GM18951 (cell line): ENCODE data around the gene MTARC2.

Source experiments
- POLR2A ChIP-seq: IDR thresholded peaks from 4 replicates; pipeline ENCODE4 v1.6.1; 2011; ENCODE audit warnings: mild to moderate bottlenecking; ENCODE audit not compliant: insufficient read length, insufficient read depth; ENCODE audit errors: extremely low read depth
- in situ Hi-C: fragments of 300-500 bp; cut with MboI; formaldehyde crosslinking; loops from one replicate; pipeline ENCODE4 v1.12.0; 2022; ENCODE audit warnings: low sequenced_read_pairs, mixed read lengths, inconsistent platforms; ENCODE audit not compliant: unreplicated experiment

The MTARC2 gene

GRCh38 chr1:220764757-220765156 is 16.6 kb downstream of the MTARC2 start:
- TF ChIP-seq POLR2A = no peak
- in situ Hi-C loops = loop anchor here (25.0 kb wide), 1 partner anchor 477 kb away; no protein-coding TSS in a partner anchor

DNA sequence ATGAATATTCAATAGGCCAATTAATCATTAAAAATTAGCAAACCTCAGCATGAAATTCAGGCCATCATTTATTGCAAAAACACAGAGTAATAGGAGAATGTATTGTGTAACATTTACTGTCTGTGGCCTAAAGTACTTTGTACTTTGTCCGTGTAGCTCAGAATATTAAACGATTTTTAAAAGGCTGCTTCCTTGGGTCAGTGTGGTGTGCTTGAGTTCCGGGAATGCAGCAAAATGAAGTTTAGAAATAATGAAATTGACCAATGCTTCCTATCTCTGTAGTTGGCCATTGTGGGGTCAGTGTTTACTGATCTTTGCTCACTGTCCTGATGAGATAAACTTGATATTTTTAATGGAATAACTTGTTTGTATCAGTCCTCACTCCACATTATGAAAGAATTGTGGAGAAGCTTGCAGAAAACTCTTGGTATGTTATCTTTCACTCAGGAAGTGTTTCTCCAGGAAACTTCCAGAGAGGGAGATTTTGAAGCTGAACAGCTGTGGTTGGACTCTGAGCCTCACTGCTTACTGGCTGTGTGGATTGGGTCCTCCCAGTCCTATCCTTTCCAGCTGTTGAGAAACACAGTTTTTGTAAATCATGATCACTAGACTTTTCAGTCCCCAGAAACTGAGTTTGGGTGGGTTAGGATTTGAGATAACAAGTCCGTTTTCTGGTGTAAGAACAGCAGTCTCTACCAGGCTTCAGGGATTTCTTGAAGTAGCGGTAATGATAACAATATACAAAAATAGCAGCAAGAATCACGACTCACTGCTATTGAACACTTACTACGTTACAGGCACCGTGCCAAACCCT is 19.4 kb downstream of the MTARC2 start:
- TF ChIP-seq POLR2A = no peak
- in situ Hi-C loops = loop anchor here (25.0 kb wide), 1 partner anchor 480 kb away; no protein-coding TSS in a partner anchor

DNA sequence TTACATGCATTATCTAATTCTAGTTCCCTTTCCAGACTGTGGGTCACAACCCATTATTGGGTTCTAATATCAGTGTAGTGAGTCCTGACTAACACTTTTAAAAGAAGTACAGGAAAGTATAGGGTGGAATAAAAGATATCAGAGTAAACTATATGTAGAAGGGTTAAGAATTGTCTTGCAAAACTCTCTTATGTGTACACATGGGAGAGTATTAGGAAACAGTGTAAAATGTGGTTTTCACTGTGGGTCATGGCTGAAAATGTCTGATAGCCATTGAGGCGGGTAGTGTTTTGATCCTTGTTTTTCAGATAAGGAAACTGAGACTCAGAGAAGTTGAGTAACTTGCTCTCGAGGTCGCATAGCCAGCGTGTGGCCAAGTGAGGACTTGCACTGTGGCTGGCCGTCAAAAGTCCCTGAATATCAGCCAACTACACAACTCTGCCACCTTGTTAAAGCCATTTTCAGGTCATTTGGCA is 20.0 kb downstream of the MTARC2 start:
- no peak for TF ChIP-seq POLR2A
- in situ Hi-C loops = loop anchor here (25.0 kb wide), 1 partner anchor 481 kb away; no protein-coding TSS in a partner anchor

DNA sequence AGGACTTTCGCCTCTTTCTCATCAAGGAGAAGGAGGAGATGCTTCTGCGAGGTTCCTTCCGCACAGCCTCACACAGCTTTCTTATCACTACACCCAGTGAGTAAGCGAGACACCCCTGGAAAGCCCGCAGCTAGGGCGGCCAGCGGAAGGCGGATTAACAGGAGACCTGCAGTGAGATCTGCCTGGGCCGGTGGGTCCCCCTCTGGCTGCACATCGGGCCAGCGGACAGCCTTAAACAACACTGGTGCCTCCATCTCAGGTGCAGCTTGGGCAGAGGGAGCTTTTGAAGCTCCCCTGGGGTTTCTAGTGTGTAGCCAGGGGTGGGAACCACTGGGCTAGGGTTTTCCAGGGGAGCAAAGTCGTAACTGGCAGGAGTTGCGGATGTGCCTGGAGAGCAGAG is 21.1 kb downstream of the MTARC2 start:
- no peak for TF ChIP-seq POLR2A
- in situ Hi-C loops = loop anchor here (25.0 kb wide), 1 partner anchor 482 kb away; no protein-coding TSS in a partner anchor

GRCh38 chr1:220770245-220770913 is 22.3 kb downstream of the MTARC2 start:
- no peak for TF ChIP-seq POLR2A
- in situ Hi-C loops = loop anchor here (25.0 kb wide), 1 partner anchor 483 kb away; no protein-coding TSS in a partner anchor

- TF ChIP-seq POLR2A = no peak
- in situ Hi-C loops = loop anchor here (25.0 kb wide), 1 partner anchor 486 kb away; no protein-coding TSS in a partner anchor
Measured at GRCh38 chr1:220772846-220773245, 24.7 kb downstream of the MTARC2 start.

DNA sequence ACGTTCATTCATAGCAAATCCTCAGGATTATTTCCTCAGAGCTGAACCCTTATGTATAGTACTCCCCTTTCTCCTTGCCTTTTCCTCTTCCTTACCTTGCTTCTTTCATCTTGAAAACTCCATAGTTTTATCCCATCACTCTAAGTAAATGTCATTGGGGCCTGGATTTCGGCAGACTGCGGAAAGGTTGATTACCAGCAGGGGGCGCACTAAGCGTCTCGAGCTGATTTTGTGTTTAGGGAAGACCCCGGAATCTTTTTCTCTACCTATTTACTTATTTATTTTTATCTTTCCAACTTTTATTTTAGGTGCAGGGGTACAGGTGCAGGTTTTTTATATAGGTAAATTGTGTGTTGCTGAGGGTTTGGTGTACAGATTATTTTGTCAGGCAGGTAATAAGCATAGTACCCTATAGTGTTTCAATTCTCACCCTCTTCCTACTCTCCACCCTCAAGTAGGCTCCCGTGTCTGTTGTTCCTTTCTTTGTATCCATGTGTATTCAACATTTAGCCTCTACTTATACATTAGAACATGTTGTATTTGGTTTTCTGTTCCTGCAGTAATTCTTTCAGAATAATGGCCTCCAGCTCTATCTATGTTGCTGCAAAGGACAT is 27.2 kb downstream of the MTARC2 start:
- in situ Hi-C loops = no loop called here
- TF ChIP-seq POLR2A = no peak

GRCh38 chr1:220776254-220776653 is 28.1 kb downstream of the MTARC2 start:
- no peak for TF ChIP-seq POLR2A
- in situ Hi-C loops = no loop called here

GRCh38 chr1:220776720-220777326 is 28.7 kb downstream of the MTARC2 start:
- in situ Hi-C loops = no loop called here
- no peak for TF ChIP-seq POLR2A

DNA sequence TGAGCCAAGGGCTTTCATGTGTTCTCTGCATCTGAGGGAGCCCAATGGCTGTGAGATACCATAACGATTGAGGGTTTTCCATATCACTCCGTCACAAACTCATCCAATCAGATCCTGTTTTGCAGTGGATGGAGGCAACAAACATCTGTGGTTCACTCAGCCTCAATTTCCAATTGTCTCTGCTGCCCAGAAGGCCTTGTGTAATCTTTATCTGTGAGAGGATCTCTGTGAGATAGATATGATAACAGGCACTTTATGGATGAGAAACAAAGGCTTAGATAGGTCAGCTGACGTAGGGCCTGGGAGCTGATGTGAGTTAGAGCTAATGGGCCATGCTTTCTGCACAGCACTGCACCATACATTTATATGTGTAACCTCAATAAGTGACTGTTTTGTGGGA is 35.3 kb downstream of the MTARC2 start:
- TF ChIP-seq POLR2A = no peak
- in situ Hi-C loops = loop anchor here (10.0 kb wide), 1 partner anchor 99 kb away; no protein-coding TSS in a partner anchor

DNA sequence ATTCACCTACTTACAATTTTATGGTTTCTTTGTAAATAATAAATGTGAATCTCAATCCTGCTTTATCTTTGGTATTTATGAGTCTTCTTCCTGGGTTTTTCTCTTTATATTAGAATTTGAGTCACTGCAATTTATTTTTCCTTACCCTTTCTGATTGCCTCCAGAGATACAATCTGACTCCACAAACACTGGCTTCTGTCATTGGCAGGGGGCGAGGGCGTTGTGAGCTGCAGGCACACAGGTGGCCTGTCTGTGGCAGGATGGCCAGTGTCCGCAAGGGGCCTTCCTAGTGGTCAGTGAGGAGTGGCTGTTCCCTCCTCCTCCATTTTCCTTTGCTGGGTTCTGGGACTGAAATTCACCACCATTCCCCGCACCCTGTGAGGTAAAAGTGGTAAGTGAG is 36.6 kb downstream of the MTARC2 start:
- in situ Hi-C loops = loop anchor here (10.0 kb wide), 1 partner anchor 100 kb away; no protein-coding TSS in a partner anchor
- TF ChIP-seq POLR2A = no peak

- in situ Hi-C loops = loop anchor here (10.0 kb wide), 1 partner anchor 101 kb away; no protein-coding TSS in a partner anchor
- no peak for TF ChIP-seq POLR2A
Measured at GRCh38 chr1:220785166-220786056, 37.3 kb downstream of the MTARC2 start.
